H1 (cell line): ENCODE data around the gene GCFC2.

Experiments used
- CEBPB ChIP-seq: IDR thresholded peaks from 2 replicates; pipeline ENCODE4 v1.6.1; 2012; ENCODE audit warnings: low read depth, low read length
- CTCF ChIP-seq, 3 experiments: IDR thresholded peaks; 1 replicate in 2 of 3; 2 replicates in 1 of 3; pipeline versions ENCODE4 v1.5.1 to v1.6.1; 2011; ENCODE audit warnings: low read length in 3 of 3, mild to moderate bottlenecking in 3 of 3, inconsistent platforms in 2 of 3, low read depth in 1 of 3, moderate library complexity in 1 of 3; ENCODE audit not compliant: insufficient read depth in 1 of 3; ENCODE audit errors: control extremely low read depth in 1 of 3
- EP300 ChIP-seq, 2 experiments: IDR thresholded peaks; 1 replicate in 1 of 2; 2 replicates in 1 of 2; pipeline ENCODE4 v1.6.1; 2011 to 2012; ENCODE audit warnings: low read depth in 2 of 2, low read length in 2 of 2, mild to moderate bottlenecking in 2 of 2, borderline replicate concordance in 1 of 2, inconsistent platforms in 1 of 2, moderate library complexity in 1 of 2
- JUN ChIP-seq: IDR thresholded peaks from 2 replicates; pipeline ENCODE4 v1.6.1; 2011; ENCODE audit warnings: low read depth, mild to moderate bottlenecking, improper control_type of control experiment, low read length
- RAD21 ChIP-seq, 2 experiments: IDR thresholded peaks in 1 of 2; conservative IDR thresholded peaks in 1 of 2; 2 replicates each; pipeline ENCODE4 v1.6.1; 2011; ENCODE audit warnings: low read depth in 2 of 2, low read length in 2 of 2, improper control_type of control experiment in 1 of 2, inconsistent platforms in 1 of 2, mild to moderate bottlenecking in 1 of 2, moderate library complexity in 1 of 2
- RFX5 ChIP-seq: IDR thresholded peaks from 2 replicates; pipeline ENCODE4 v1.6.1; 2011; ENCODE audit warnings: low read depth, low read length, improper control_type of control experiment, borderline replicate concordance
- RNF2 ChIP-seq: fragments of 200-900, 300-1000 bp; sonication (generic); IDR thresholded peaks from 2 replicates; pipeline ENCODE4 v1.7.1; 2016; ENCODE audit warnings: borderline replicate concordance, low read depth, mild to moderate bottlenecking, antibody characterized with exemption, low read length; ENCODE audit not compliant: poor library complexity, severe bottlenecking; ENCODE audit errors: missing control alignments
- SIN3A ChIP-seq, 2 experiments: IDR thresholded peaks in 1 of 2; conservative IDR thresholded peaks in 1 of 2; 2 replicates each; pipeline ENCODE4 v1.6.1; 2011 to 2012; ENCODE audit warnings: low read length in 2 of 2, improper control_type of control experiment in 1 of 2, low read depth in 1 of 2, mild to moderate bottlenecking in 1 of 2
- TF ChIP-seq, protein P1 (sequence below): fragments of 300-600 bp; sonication (generic); IDR thresholded peaks from 2 replicates; pipeline ENCODE4 v1.7.1; 2012; ENCODE audit warnings: low read length, moderate library complexity, mild to moderate bottlenecking, inconsistent platforms; ENCODE audit not compliant: insufficient replicate concordance
- TF ChIP-seq, protein P2 (sequence below): IDR thresholded peaks from 2 replicates; pipeline ENCODE4 v1.6.1; 2012; ENCODE audit warnings: low read length, inconsistent platforms

GRCh38 chr2:75641587-75641986 lies 69.1 kb downstream of the GCFC2 start:
- no peak for TF ChIP-seq SIN3A (conservative IDR thresholded peaks at IDR 0.05 in 1 of 2, IDR thresholded peaks at IDR 0.05 in 1 of 2; ENCODE audit: low read depth in 1 of 2, low read length in 2 of 2)
- TF ChIP-seq CTCF (IDR thresholded peaks at IDR 0.05; ENCODE audit: control extremely low read depth in 1 of 3, insufficient read depth in 1 of 3, low read depth in 1 of 3, low read length in 3 of 3), result no peak
- TF ChIP-seq RAD21 (IDR thresholded peaks at IDR 0.05 in 1 of 2, conservative IDR thresholded peaks at IDR 0.05 in 1 of 2; ENCODE audit: low read depth in 2 of 2, low read length in 2 of 2), result no peak
- TF ChIP-seq, protein P1, sequence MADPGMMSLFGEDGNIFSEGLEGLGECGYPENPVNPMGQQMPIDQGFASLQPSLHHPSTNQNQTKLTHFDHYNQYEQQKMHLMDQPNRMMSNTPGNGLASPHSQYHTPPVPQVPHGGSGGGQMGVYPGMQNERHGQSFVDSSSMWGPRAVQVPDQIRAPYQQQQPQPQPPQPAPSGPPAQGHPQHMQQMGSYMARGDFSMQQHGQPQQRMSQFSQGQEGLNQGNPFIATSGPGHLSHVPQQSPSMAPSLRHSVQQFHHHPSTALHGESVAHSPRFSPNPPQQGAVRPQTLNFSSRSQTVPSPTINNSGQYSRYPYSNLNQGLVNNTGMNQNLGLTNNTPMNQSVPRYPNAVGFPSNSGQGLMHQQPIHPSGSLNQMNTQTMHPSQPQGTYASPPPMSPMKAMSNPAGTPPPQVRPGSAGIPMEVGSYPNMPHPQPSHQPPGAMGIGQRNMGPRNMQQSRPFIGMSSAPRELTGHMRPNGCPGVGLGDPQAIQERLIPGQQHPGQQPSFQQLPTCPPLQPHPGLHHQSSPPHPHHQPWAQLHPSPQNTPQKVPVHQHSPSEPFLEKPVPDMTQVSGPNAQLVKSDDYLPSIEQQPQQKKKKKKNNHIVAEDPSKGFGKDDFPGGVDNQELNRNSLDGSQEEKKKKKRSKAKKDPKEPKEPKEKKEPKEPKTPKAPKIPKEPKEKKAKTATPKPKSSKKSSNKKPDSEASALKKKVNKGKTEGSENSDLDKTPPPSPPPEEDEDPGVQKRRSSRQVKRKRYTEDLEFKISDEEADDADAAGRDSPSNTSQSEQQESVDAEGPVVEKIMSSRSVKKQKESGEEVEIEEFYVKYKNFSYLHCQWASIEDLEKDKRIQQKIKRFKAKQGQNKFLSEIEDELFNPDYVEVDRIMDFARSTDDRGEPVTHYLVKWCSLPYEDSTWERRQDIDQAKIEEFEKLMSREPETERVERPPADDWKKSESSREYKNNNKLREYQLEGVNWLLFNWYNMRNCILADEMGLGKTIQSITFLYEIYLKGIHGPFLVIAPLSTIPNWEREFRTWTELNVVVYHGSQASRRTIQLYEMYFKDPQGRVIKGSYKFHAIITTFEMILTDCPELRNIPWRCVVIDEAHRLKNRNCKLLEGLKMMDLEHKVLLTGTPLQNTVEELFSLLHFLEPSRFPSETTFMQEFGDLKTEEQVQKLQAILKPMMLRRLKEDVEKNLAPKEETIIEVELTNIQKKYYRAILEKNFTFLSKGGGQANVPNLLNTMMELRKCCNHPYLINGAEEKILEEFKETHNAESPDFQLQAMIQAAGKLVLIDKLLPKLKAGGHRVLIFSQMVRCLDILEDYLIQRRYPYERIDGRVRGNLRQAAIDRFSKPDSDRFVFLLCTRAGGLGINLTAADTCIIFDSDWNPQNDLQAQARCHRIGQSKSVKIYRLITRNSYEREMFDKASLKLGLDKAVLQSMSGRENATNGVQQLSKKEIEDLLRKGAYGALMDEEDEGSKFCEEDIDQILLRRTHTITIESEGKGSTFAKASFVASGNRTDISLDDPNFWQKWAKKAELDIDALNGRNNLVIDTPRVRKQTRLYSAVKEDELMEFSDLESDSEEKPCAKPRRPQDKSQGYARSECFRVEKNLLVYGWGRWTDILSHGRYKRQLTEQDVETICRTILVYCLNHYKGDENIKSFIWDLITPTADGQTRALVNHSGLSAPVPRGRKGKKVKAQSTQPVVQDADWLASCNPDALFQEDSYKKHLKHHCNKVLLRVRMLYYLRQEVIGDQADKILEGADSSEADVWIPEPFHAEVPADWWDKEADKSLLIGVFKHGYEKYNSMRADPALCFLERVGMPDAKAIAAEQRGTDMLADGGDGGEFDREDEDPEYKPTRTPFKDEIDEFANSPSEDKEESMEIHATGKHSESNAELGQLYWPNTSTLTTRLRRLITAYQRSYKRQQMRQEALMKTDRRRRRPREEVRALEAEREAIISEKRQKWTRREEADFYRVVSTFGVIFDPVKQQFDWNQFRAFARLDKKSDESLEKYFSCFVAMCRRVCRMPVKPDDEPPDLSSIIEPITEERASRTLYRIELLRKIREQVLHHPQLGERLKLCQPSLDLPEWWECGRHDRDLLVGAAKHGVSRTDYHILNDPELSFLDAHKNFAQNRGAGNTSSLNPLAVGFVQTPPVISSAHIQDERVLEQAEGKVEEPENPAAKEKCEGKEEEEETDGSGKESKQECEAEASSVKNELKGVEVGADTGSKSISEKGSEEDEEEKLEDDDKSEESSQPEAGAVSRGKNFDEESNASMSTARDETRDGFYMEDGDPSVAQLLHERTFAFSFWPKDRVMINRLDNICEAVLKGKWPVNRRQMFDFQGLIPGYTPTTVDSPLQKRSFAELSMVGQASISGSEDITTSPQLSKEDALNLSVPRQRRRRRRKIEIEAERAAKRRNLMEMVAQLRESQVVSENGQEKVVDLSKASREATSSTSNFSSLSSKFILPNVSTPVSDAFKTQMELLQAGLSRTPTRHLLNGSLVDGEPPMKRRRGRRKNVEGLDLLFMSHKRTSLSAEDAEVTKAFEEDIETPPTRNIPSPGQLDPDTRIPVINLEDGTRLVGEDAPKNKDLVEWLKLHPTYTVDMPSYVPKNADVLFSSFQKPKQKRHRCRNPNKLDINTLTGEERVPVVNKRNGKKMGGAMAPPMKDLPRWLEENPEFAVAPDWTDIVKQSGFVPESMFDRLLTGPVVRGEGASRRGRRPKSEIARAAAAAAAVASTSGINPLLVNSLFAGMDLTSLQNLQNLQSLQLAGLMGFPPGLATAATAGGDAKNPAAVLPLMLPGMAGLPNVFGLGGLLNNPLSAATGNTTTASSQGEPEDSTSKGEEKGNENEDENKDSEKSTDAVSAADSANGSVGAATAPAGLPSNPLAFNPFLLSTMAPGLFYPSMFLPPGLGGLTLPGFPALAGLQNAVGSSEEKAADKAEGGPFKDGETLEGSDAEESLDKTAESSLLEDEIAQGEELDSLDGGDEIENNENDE, result no peak
- no peak for TF ChIP-seq CEBPB
- no peak for TF ChIP-seq RFX5
- TF ChIP-seq, protein P2, sequence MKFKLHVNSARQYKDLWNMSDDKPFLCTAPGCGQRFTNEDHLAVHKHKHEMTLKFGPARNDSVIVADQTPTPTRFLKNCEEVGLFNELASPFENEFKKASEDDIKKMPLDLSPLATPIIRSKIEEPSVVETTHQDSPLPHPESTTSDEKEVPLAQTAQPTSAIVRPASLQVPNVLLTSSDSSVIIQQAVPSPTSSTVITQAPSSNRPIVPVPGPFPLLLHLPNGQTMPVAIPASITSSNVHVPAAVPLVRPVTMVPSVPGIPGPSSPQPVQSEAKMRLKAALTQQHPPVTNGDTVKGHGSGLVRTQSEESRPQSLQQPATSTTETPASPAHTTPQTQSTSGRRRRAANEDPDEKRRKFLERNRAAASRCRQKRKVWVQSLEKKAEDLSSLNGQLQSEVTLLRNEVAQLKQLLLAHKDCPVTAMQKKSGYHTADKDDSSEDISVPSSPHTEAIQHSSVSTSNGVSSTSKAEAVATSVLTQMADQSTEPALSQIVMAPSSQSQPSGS, result no peak
- no peak for TF ChIP-seq RNF2
- no peak for TF ChIP-seq JUN
- TF ChIP-seq EP300 (IDR thresholded peaks at IDR 0.05; ENCODE audit: borderline replicate concordance in 1 of 2, low read depth in 2 of 2, low read length in 2 of 2), result no peak
